ENCODE data around the gene ITGBL1.

Gene ITGBL1

DNA sequence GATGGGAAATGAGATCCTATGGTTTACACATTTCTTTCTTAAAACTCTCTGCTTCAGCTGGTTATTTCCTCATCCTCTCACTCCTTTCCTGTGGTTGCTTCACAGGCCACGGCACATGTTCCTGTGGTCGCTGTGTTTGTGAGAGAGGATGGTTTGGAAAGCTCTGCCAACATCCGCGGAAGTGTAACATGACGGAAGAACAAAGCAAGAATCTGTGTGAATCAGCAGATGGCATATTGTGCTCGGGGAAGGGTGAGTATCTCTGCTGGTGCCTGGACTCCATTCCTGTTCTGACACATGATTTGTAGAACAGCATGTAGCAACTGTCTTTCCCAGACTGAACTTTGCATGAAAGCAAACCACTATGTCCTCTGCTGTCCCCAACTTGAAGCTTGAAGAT is 254.2 kb downstream of the ITGBL1 start:
- no peak for DNase-seq

DNA sequence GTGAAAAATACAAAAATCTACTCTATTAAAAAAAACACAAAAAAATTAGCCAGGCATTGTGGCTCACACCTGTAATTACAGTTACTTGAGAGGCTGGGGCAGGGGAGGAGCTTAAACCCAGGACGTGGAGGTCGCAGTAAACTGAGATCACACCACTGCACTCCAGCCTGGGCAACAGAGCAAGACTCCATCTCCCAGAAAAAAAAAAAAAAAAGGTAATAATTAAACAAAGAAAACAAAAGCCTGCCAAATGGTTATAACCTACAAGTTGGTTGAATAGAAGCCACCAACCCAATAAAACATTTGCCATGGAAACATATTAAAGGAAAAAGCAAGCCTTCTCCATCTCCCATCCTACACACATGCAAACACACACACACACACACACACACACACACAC is 255.2 kb downstream of the ITGBL1 start:
- no peak for DNase-seq

DNA sequence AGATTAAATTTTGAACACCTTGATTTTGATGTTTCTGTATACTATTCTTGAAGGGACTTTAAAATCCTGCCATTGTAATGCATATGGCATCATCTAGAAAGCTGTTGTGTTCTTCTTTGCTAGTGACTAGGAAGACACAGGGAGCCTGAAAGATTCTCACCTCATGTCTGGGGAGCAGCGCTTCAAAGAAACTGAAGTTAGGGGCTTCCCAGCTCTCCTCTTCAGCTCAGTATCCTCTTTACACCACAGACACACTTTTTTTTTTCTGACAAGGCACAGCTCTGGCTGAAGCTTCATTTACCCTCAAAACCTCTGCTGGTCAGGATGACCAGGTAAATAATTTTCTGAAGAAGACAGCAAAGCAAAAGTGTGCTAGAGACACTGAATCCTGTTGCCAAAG is 255.6 kb downstream of the ITGBL1 start:
- DNase-seq = no peak

DNA sequence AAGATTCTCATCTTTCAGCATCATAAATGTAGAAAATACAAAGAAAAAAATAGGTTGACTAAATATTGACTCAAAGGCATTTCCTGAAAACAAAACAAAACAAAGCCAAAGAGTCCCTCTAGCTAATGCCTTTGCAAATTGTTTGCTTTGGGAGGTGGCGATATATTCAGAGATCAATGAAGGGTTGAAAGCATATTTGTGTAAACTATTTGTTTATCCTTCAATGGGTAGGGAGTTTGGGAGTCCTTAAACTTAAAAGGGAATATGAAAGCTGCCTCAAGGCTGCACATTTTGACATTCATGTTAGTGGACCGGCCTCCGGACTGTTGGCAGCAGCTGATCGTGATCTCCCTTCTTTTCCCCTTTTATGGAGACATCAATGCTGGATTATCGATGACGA is 257.5 kb downstream of the ITGBL1 start:
- DNase-seq = no peak

DNA sequence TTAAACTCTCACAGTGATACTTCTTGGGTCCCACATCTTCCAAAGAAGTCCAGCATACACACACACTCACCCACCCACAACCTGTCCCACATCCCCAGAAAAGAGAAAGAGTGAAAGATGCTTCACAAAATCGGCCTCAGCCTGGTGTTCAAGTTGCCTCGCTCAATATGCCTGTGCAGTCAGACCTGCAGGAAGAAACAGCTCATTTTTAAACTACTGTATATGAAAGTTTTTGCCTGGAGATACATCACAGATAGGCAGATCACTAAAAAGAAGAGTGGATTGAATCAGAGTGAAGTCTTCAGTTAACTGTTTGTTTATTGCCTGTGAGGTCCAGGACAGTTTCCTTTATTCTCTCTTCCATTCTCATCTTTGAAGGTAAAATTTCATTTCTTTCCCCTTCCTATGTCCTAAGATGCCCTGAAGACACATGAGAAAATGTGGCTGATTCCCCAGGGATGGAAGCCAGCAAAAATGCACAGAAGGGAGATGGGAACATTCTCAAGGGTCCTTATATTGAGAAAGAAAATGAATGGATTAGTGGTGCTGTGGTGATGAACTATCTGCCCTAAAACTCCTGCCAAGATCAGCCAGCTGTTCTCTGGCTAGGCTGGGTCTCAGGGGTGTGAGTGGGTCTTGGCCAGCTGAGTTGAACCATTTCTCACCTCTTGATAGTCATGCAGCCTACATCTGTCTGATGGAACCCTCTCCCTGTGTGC is 259.0 kb downstream of the ITGBL1 start:
- no peak for DNase-seq

DNA sequence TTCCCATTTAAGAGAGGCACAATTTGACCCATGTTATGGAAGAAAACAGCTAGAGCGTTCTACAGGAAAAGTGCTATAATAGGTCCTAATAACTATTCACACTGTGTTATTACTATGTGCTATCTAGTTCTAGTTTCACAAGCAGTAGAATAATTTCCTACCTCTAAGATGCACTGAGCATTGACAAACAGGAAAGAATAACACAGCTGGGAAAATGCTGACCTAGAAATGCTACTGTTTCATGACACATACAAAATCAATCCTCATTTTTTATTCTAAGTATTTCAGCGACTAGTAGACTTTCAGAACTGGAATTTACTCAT is 259.5 kb downstream of the ITGBL1 start:
- DNase-seq = no peak

DNA sequence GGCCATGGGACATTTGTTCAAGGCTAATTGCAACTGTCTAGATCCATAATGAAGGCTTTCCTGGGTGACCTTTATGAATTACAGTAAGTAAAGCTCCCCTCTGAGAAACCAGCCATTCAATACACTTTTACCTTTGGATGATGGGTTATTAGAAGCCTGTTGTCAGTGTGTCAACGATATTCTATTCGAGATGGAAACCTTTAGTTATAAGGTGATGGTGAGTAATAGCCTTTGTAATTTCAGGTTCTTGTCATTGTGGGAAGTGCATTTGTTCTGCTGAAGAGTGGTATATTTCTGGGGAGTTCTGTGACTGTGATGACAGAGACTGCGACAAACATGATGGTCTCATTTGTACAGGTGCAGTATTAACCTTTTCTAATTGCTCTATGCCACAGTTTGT is 261.7 kb downstream of the ITGBL1 start:
- DNase-seq = no peak

DNA sequence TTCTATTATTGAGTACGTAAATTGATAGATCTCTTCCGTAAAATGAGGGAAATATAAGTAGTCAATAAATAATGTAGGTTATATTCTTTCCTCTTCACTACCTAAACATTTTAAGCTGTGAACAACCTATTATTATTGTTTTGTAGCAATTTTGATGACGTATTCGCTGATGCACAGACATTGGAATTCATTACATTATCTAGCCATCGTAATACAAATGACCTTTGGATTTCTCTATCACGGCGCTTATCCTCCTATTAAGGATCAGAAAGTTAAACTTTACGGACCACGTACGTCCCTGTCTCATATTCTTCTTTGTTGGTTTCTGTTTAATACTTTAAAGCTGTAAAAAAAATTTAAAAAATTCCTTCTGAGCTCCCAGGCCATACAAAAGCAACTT is 264.9 kb downstream of the ITGBL1 start:
- DNase-seq = no peak

DNA sequence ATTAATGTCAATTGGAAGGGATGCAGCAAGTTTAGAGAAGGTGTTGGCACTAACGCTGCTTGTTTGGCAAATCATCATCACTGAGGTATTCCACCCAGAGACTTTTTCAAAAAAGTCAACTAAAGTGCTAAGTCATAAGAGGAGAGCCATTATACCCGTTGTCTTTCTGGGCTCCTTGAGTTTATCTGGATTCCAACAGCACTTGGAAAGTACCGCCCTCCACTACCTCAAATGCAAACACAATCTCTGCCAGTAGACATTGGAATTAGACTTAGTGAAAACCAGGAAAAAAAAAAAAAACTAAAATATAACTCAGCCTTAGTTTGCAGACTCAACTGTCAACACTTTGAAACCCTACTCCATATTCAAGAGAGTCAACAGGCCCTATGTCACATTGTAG is 266.0 kb downstream of the ITGBL1 start:
- no peak for DNase-seq

DNA sequence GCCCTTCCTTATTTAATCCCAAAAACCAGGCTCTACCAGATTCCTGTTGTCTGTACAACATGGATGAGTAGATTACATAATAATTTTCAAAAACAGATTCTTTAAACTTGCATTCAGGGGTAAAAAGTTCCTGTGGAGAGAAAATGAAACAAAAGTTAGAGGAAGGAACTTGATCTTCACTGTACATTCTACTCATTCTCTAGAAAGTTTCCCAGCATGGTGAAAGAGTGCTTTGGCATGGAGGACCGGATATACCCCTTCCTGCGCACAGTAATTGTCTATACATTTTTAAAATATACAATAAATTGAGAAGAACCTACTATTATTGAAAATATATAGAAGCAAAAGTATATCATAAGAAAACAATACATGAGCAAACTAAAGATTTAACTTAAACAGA is 274.2 kb downstream of the ITGBL1 start:
- DNase-seq = no peak

DNA sequence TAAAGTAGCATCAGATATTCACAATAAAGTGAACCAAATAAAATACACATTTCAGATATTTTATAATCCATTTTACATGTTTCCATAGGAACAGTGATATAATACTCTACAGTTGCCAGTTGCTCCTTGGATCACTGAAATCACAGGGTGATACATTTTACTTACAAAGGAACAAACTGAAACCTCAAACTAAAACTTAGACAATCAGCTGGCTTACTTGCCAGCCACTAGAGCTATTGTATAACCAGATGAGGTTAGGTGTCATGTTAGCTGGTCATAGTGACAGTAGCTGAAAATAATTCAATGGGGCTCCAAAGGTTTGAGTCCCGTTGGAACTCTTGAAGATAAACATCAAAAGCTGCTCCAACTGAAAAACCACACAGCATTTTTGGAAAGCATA is 274.6 kb downstream of the ITGBL1 start:
- DNase-seq = no peak

DNA sequence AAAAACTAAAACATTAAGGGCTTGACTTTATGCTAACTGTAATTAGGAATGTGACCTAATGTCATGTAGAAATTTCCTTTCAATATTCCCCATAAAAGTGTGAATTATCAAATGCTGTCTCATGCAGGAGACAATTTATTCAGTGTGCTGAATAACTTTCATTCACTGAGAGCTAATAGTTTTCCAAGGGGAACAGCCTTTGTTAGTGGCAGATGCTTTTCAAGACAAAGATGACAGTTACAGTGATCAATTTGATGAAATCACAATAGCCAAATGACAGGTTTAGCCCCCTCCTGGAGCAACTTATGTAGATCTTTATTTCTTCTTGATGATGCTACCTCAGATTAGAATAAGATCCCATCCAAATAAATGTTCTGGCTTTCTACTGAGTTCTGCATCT is 275.5 kb downstream of the ITGBL1 start:
- DNase-seq = no peak

DNA sequence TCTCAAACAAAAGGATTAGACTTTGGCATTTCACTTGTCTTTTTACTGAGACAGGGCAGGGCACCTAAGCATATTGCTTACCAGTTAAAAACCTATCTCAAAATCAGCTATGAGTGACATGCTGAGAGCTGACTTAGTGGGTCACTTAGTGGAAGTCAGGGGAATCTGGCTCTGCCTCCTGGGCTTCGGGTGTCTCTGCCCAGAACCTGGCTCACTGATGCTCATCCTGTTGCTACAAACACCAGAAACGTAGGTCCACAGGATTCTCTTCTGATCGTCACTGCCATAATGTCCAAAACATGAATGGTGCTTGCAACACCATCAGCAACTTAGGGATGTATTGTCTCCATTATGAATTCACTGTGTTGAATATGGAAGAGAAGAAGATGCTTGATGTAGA is 276.1 kb downstream of the ITGBL1 start:
- no peak for DNase-seq

DNA sequence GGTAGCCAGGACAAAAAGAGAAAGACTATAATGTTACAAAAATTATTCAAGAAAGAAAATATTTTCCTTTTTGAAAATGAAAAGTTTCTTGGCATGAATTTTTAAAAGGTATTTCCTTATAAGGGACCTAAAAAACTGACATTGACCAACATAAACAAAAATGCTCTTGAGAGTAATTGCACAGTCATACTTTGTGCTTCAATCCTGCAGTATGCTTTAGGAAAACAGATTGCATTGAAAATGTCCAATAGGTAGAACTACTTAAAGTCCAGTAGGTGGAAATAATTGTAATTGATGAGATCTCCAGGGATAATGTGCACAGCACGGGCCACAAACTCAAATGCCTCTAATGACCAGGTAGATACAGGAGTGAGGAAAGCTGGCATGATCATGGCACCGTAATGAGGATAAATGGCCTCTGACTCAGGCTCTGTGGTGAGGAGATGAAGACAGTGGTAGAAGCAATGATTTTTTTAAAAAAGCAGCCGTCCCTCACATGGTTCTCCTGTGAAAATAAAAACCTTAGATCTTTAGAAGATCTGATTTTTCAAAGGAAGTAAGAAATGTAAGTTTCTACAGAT is 278.0 kb downstream of the ITGBL1 start:
- no peak for DNase-seq

DNA sequence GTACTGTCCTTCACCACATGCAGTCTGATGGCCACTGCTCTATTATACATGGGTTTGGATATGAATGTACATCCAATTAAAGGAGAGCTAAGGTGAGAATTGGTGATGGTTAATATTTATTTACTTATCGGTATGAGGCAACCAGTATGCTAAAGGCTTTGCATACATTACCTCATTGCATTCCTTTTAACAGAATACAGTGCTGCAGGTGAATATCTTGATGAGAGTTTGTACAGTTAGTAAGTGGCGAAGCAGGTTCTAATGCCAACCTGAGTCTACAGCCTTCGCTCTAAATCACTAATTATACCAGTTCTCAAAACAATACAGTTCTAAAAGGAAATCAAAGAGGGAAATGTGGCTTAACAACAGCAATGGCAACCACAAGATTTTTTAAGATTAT is 284.1 kb downstream of the ITGBL1 start:
- no peak for DNase-seq

DNA sequence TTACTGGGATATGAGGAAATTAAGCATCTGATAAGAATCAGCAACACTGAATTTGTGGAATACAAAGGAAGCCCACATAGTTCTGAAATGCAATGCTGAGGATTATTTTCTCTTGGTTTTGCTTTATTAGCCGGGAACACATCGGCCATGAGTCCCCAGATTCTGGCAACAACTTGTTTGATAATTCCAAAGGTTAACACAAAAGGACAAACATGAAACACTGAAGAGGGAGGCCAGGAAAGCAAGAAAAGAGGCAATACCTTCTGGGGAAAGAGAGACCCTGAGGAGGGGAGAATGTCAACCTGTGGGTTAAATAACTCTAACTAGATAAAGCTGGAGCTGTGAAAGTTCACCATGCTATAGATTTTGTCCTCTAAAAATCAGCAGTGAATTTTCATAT is 285.9 kb downstream of the ITGBL1 start:
- DNase-seq = no peak

DNA sequence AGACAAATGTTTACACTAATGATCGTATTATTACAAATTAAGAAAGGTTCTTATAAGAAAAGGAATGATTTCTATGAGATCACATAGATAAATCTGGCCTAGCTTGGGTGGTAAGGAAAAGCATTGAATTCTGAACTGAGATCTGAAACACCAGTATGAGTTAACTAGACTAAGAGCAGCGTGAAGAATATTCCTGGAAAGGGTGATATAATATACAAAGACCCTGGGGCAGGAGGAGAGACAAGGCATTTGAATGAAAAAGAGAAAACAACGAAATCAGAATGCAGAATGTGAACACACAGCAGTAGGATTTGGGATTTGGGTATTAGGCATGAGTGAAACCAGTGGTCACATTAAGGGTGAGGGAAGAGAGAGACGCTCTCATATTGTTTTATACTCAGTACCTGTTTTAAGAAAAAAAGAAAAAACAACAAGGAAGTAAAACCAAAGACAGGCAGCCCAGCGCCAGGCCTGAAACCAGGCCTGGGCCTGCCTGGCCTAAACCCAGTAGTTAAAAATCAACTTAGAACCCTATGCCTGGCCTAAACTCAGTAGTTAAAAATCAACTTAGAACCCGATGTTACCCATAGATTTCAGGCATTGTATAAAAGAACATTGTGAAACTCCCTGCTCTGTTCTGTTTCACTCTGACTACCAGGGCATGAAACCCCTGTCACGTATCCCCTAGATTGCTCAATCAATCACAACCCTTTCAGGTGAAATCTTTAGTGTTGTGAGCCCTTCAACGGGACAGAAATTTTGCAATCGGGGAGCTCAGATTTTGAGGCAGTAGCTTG is 287.1 kb downstream of the ITGBL1 start:
- no peak for DNase-seq

DNA sequence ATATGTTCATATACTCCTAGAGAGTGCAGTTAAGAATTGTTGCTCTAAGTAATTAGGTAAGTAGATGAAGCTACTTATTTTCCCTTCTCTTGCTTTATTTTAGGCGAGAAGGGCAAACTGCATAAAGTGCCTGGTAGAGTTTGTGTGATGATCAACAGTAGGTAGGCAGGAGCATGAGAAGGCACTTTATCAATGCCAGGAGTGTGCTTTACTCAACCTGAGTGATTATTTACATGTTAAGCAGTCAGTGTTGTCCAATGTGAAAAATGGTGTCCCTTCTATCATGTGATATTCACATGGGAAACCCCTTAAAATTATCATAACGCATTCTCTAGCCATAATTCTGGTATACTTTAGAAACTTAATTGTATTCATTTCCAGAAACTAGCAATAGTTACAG is 294.0 kb downstream of the ITGBL1 start:
- no peak for DNase-seq

DNA sequence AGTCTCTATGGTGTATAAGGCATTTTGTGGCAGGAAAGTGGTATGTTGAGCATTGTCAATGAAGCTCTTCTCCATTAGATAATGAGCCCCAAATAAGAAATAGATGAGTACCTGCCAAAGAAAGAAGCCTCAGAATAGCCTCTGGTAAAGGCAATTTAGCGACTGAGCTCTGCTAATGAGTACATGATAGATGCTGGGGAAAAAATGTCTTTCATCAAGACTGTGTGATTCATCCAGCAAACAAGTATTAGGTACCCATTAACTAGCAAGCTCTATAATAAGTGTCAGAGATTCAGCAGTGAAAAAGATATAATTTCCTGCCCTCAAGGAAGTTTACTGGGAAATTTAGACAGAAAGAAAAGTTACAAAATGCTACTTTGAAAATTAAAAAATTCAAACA is 294.6 kb downstream of the ITGBL1 start:
- no peak for DNase-seq

DNA sequence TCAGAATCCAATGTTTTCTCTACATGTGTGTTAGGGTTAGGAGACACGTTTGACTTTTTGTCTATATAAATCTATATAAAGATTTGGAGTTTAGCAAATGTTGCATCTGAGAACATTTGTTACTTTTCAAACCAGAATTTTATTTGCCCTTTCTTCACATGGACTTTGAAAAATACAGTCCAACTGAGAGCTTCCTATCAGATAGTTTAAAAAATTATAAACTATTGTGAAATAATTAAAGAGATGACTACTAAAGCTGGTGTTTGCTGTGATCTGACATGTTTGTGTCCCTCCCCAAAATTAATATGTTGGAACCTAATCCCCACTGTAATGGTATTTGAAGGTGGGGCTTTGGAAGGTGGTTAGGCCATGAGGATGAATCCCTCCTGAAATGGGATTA is 297.1 kb downstream of the ITGBL1 start:
- no peak for DNase-seq

DNA sequence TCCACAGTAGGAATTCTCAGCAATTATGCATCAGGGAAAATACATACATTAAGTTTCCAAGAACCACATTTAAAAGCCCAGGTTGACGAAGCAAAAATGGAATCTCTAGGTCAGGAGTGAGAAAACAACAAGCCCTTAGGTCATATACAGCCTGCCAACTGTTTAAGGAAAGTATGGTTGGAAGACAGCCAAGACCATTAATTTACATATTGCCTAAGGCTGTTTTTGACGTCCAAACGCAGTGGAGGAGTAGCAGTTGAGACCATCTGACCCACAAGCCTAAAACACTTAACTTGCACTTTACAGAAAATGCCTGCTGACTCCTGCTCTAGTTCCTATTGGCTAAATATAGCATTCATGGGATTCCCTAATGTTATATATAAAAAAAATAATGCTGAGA is 299.0 kb downstream of the ITGBL1 start:
- DNase-seq = no peak

DNA sequence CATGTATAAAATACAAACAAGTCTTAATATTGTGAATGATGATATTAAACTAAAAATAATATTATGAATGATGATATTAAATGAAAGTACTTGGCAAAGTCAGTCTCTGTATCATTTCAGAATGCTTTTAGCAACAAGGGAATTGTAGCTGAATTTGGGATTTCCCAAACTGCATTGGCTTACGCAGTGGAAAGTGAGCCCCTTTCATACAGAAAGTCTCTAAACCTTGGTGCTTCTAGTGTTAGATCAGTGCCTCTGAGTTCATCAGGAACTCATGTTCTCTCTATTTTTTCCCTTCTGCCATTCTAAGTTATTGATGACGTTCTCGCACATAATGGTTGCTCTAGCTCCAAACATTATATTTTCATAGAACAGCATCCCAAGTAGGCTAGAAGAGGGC is 300.0 kb downstream of the ITGBL1 start:
- no peak for DNase-seq

DNA sequence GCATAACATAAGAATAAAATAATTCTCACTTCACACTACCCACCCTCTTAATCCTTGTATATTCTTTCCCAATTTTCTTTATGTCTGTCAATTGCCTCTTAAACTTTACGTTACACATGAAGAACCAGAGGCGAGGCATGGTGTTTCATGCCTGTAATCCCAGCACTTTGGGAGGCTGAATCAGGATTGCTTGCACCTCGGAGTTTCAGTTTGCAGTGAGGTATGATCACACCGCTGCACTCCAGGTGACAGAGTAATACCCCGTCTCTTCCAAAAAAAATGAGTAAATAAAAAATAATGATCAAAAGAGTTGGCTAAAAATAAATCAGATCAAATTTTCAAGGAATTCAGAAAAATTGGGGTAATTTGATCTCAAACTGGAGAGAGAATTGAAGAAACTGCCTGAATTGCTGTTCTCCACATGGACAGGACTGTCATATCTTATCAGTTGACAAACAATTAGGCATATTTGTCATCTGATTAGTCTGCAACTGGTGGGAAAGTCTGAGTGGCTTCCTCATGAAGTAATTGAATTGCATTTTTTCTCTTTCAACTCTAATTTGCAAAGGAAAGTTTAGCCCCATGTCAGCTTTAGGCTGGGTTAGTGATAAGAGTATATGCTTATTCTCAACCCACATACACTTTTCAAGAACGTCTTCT is 302.9 kb downstream of the ITGBL1 start:
- DNase-seq = no peak

DNA sequence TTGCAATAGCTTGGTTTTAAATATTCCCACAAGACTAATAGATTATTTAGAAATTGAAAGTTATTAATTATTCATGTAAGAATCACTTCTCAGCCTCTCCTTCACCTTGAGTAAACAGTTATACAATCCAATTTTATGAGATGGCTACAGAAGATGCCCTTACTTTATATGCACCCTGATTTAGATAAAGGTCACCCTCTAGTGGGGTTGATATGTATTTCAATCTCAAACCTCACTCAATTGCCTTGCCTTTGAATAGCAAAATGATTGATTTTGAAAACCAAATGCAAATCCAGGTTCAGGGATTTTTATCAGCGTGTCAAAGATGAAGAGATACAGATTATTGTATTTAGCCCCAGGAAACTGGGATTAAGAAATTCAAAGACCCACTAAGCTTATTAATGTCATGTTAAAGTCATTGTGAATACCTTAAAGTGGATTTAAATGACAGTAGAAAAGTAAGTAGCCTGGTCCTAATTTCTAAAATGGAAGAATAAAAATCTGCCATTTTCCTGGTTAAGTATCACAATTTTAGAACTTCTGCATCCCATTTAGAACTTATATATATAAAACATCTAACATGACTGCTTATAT is 305.1 kb downstream of the ITGBL1 start:
- DNase-seq = no peak
